HG03175 (cell line): ENCODE measurements around the gene RAPGEF1.

ENCODE experiments used
- ATAC-seq: cut with Tn5 transposase; IDR thresholded peaks from one replicate; pipeline ENCODE4 v1.9.1; 2021; ENCODE audit warnings: mild to moderate bottlenecking, moderate library complexity; ENCODE audit not compliant: unreplicated experiment

RAPGEF1 gene

GRCh38 chr9:131545003-131545785 lies 194.7 kb downstream of the RAPGEF1 start, which contains the start of gene PRRT1B:
Gene PRRT1B (plus strand): TSS chr9:131545523. CDS start chr9:131545616, 93 bp downstream.
- no peak for ATAC-seq

DNA sequence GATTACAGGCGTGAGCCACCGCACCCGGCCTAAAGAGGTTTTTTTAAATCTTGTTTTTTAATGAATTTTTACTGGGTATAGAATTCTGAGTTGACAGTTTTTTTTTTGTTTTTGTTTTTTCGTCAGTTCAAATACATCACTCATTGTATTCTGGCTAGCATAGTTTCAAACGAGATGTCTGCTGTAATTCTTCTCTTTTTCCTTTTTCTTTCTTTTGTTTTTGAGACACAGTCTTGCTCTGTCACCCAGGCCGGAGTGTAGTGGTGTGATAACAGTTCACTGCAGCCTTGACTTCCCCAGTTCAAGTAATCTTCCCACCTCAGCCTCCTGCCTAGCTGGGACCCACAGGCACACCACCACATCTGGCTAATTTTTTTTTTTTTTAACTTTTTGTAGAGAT lies 196.7 kb downstream of the RAPGEF1 start:
- no peak for ATAC-seq

GRCh38 chr9:131539223-131539923 lies 200.5 kb downstream of the RAPGEF1 start:
- no peak for ATAC-seq

- no peak for ATAC-seq
Measured at GRCh38 chr9:131537946-131538345, 201.9 kb downstream of the RAPGEF1 start.

GRCh38 chr9:131534721-131535237 lies 205.1 kb downstream of the RAPGEF1 start:
- no peak for ATAC-seq

GRCh38 chr9:131530920-131531832 lies 208.7 kb downstream of the RAPGEF1 start, which contains the start of gene UCK1:
Gene UCK1 (minus strand): TSS chr9:131531263. CDS start chr9:131531174, 89 bp downstream.
- ATAC-seq = peak; percentile 83

DNA sequence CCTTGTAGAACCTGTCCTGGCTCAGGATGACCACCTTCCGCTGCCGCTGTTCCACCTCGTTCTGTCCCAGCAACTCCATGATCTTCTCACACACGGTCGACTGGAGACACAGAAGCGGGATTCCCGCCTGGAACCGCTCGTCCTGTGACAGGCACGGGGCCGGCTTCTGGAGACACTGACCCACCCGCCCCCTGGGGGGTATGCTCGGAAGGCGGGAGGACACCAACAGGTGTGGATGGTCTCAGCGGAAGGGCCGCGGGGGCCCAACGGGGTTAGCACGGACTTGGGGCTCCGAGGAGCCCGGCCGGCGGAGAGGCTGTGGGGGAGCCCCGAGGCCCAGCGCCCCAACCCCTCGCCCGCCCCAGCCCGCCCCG lies 209.3 kb downstream of the RAPGEF1 start:
- ATAC-seq = peak; percentile 31

DNA sequence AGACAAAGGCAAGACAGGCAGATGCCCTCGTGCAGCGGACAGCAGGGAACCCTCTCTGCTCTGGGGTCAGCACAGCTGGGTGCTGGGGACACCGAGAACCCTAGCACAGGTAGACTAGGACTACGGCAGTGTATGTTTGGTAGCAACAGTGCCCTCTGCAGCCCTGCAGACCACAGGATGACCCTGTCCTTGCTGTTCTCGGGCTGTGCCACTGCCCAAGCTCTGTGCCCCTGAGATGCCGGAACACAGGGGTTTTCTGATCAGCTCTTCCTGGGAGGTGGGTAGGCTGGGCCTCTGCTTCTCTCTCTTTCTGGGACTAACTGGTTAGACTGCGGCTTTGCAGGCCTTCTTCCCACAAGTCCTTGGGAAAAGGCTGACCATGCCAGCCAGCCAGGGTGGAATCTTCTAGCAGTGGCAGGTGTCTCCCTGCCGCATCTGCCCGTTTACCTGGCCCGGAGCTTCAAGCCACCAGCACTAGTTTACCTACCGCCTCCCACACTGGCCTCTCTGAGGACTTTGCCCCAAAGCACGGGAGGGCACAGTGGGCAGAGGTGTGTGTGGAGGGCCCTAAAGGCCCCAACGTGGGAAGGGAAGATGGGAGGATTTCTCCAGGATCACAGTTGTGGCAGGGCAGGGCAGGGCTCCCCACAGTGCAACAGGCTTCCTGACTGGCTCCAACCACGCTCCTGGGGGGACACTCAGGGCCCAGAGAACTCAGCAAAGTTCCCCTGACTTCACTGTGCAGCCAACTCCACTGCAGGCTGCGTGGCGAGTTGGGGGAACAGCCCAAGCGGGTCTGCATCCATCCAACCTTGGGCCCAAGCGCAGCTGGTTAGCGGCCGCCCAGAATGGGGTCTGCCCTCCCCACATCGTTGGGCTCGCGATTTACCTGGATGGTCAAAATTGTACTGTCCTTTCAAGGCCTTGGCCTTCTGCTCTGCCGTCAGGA lies 210.0 kb downstream of the RAPGEF1 start:
- ATAC-seq = no peak

DNA sequence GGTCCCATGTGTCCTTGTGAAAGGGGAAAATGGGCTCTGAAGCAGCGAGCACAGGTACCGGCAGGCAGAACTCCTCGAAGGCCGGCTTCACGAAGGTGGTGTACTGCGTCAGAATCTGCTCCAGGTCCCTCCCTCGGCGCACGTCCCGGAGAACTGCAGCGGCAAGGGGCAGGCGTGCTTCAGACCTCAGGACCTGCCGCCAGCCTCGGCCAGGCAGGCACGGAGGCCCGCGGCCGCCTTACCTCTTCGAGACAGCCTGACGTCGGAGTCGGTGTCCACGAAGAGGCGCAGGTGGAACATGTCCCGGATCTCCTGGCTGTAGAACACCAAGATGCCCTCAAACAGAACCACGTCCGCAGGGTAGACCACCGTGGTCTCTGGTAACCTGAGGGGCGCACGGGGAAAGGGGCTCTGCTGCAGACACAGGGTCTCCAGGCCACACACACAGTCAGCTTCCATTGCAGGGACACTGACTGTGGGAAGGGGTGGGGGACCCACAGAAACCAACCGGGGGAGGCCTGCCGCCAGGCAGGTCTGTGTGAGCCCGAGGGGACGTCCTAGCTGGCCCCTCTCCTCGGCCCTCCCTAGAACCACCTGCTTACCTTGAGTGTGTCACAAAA lies 210.9 kb downstream of the RAPGEF1 start:
- no peak for ATAC-seq

DNA sequence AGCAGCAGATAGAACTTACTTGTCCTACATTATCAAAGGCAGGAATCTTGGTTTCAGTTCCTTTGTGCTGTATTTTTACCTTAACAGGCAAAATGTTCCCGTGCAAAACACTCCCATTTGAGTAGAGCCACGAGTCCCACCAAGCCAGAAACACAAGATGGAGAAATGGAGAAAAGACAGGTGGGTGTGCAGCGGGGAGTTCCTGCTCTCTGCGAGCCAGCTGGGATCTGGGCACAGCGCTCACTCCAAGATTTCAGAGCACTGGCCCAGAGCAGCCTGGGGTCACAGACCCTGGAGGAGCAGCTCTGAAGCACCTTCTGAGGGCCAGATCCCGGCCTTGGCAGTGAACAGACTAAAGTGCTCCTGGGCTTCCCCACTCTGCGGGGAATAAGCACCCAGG lies 211.7 kb downstream of the RAPGEF1 start:
- no peak for ATAC-seq
